Vagina (tissue), 2 donors: ENCODE results near the gene BRD3. TPM values are rescaled to one million over a fixed set of nuclear protein-coding genes. Genes with fewer than 3 reads are reported as not detected.

Experiments
- DNase-seq, 2 donors: peaks; one replicate each; pipeline ENCODE4 v3.0.0-alpha.2; 2017; ENCODE audit errors: extremely low spot score in 2 of 2
- H3K27ac ChIP-seq: fragments of 200-600 bp; sonication (generic); one replicate; pipeline ENCODE4 v1.5.1; 2019
- H3K27me3 ChIP-seq: fragments of 200-600 bp; sonication (generic); one replicate; pipeline ENCODE4 v1.5.1; 2019
- H3K36me3 ChIP-seq, 2 donors: fragments of 200-600 bp; sonication (generic); one replicate each; pipeline ENCODE4 v1.5.1; 2017 to 2019
- H3K4me1 ChIP-seq: fragments of 200-600 bp; sonication (generic); one replicate; pipeline ENCODE4 v1.5.1; 2019
- H3K4me3 ChIP-seq, 2 donors: fragments of 200-600 bp; sonication (generic); 1 replicate in 1 of 2; 2 replicates in 1 of 2; pipeline ENCODE4 v1.5.1; 2016 to 2019
- H3K9me3 ChIP-seq: fragments of 200-600 bp; sonication (generic); one replicate; pipeline ENCODE4 v1.5.1; 2019
- CTCF ChIP-seq, 3 experiments: fragments of 450-650 bp in 2 of 3; fragments of 200-600 bp in 1 of 3; sonication (generic) in 1 of 3; IDR thresholded peaks; one replicate each; pipeline ENCODE4 v1.5.1; 2017 to 2019; ENCODE audit warnings: antibody characterized with exemption in 3 of 3, mild to moderate bottlenecking in 2 of 3, moderate library complexity in 2 of 3
- POLR2A ChIP-seq, 2 donors: fragments of 450-650 bp; IDR thresholded peaks; one replicate each; pipeline ENCODE4 v1.6.1; 2017; ENCODE audit warnings: antibody characterized with exemption in 2 of 2, mild to moderate bottlenecking in 2 of 2, moderate library complexity in 2 of 2
- POLR2AphosphoS5 ChIP-seq, 2 donors: sonication (generic); formaldehyde crosslinking; IDR thresholded peaks; one replicate each; pipeline ENCODE4 v1.9.0; 2017; ENCODE audit warnings: antibody characterized with exemption in 2 of 2, mild to moderate bottlenecking in 2 of 2, low read depth in 1 of 2; ENCODE audit not compliant: insufficient read depth in 1 of 2
- intact Hi-C: fragments of 100-400 bp; cut with DNase I; formaldehyde crosslinking; loops from one replicate; pipeline ENCODE4 v1.15.1; 2023
- total RNA-seq: library from RNA; depleted of rRNA; stranded (reverse); fragments of >200 nt; gene quantifications from one replicate; pipeline ENCODE4 v1.2.3, GENCODE V29; 2016

BRD3 gene
- total RNA-seq, 1 donor from 2014 or later, result 20.4 TPM

GRCh38 chr9:134059188-134059641, 8.6 kb downstream of the BRD3 start:
- no peak overlapping the region for H3K27ac ChIP-seq
- no peak for DNase-seq
- TF ChIP-seq POLR2A (IDR thresholded peaks at IDR 0.05) (no peak), CTCF (IDR thresholded peaks at IDR 0.05) (no peak), POLR2AphosphoS5 (IDR thresholded peaks at IDR 0.05; ENCODE audit: insufficient read depth in 1 of 2, low read depth in 1 of 2) (no peak)
- no peaks in the 10 kb centered on the region for H3K27me3 ChIP-seq
- intact Hi-C loops, result no loop called here
- no peak overlapping the region for H3K4me3 ChIP-seq
- no peaks in the 10 kb centered on the region for H3K36me3 ChIP-seq
- no peaks in the 10 kb centered on the region for H3K9me3 ChIP-seq
- H3K4me1 ChIP-seq, result peaks cover 98% of the 10 kb centered on the region

- intact Hi-C loops, result no loop called here
- Histone ChIP-seq H3K4me1 (peaks cover 95% of the 10 kb centered on the region), H3K27me3 (no peaks in the 10 kb centered on the region), H3K4me3 (no peak overlapping the region), H3K36me3 (no peaks in the 10 kb centered on the region), H3K9me3 (no peaks in the 10 kb centered on the region), H3K27ac (no peak overlapping the region)
- no peak for DNase-seq
- TF ChIP-seq CTCF (IDR thresholded peaks at IDR 0.05), result no peak
- no peak for TF ChIP-seq POLR2A (IDR thresholded peaks at IDR 0.05)
- no peak for TF ChIP-seq POLR2AphosphoS5 (IDR thresholded peaks at IDR 0.05; ENCODE audit: insufficient read depth in 1 of 2, low read depth in 1 of 2)
These were observed 9.1 kb downstream of the BRD3 start for GRCh38 chr9:134058716-134059115.

- Histone ChIP-seq H3K27ac (no peak overlapping the region), H3K27me3 (no peaks in the 10 kb centered on the region), H3K4me1 (peaks cover 88% of the 10 kb centered on the region), H3K36me3 (peaks cover 0 to 3% of the 10 kb centered on the region in 2 donors), H3K4me3 (no peak overlapping the region), H3K9me3 (no peaks in the 10 kb centered on the region)
- TF ChIP-seq POLR2A (IDR thresholded peaks at IDR 0.05) (no peak), CTCF (IDR thresholded peaks at IDR 0.05) (no peak), POLR2AphosphoS5 (IDR thresholded peaks at IDR 0.05; ENCODE audit: insufficient read depth in 1 of 2, low read depth in 1 of 2) (no peak)
- intact Hi-C loops, result no loop called here
- DNase-seq, result no peak
These were observed 9.8 kb downstream of the BRD3 start for GRCh38 chr9:134057751-134058701.

- intact Hi-C loops, result no loop called here
These were observed 10.5 kb downstream of the BRD3 start for GRCh38 chr9:134057307-134057657.

More at GRCh38 chr9:134057307-134057657, 10.5 kb downstream of the BRD3 start:
- Histone ChIP-seq H3K27me3 (no peaks in the 10 kb centered on the region), H3K27ac (no peak overlapping the region), H3K4me1 (peaks cover 81% of the 10 kb centered on the region), H3K9me3 (no peaks in the 10 kb centered on the region), H3K36me3 (peaks cover 0 to 11% of the 10 kb centered on the region in 2 donors), H3K4me3 (no peak overlapping the region)
- no peak for DNase-seq
- no peak for TF ChIP-seq CTCF (IDR thresholded peaks at IDR 0.05)
- no peak for TF ChIP-seq POLR2A (IDR thresholded peaks at IDR 0.05)
- no peak for TF ChIP-seq POLR2AphosphoS5 (IDR thresholded peaks at IDR 0.05; ENCODE audit: insufficient read depth in 1 of 2, low read depth in 1 of 2)
